K562 (cell line): Measurements from ENCODE around the gene PRDM16.

Experiments used
- ELF1 ChIP-seq: fragments of 200-800 bp; sonication (Bioruptor generic); IDR thresholded peaks from 2 replicates; pipeline ENCODE4 v1.6.1; 2016; ENCODE audit warnings: missing genetic modification characterization, missing compliant biosample characterization
- EP300 ChIP-seq: IDR thresholded peaks from 2 replicates; pipeline ENCODE4 v1.6.1; 2012; ENCODE audit warnings: low read length, improper control_type of control experiment
- FOXM1 ChIP-seq, 2 experiments: fragments of 450-650 bp in 1 of 2; sonication (generic) in 1 of 2; formaldehyde crosslinking in 1 of 2; IDR thresholded peaks; 2 replicates each; pipeline versions ENCODE4 v1.6.1 to v1.9.0; 2017 to 2022; ENCODE audit warnings: low read depth in 2 of 2, mild to moderate bottlenecking in 2 of 2, missing genetic modification reagents in 1 of 2, moderate library complexity in 1 of 2
- IRF9 ChIP-seq: fragments of 450-650 bp; IDR thresholded peaks from 2 replicates; pipeline ENCODE4 v1.6.1; 2016; ENCODE audit warnings: missing biosample characterization, missing genetic modification characterization
- SMAD1 ChIP-seq: fragments of 150-350 bp; IDR thresholded peaks from 2 replicates; pipeline ENCODE4 v1.6.1; 2014; ENCODE audit warnings: low read length, low read depth; ENCODE audit not compliant: partially characterized antibody
- ZNF23 ChIP-seq: fragments of 250-450 bp; sonication (Bioruptor Pico); IDR thresholded peaks from 2 replicates; pipeline ENCODE4 v1.4.0; 2020; ENCODE audit warnings: mild to moderate bottlenecking

GRCh38 chr1:3142236-3142635 lies 73.2 kb downstream of the PRDM16 start:
- no peak for TF ChIP-seq IRF9 (tag)
- no peak for TF ChIP-seq EP300
- TF ChIP-seq FOXM1 (IDR thresholded peaks at IDR 0.05; ENCODE audit: low read depth) = no peak
- no peak for TF ChIP-seq FOXM1 (CRISPR knock-in tag; IDR thresholded peaks at IDR 0.05; ENCODE audit: low read depth)
- no peak for TF ChIP-seq ELF1 (tag)
- TF ChIP-seq SMAD1 = no peak
- TF ChIP-seq ZNF23 (CRISPR knock-in tag) = no peak
